HG02852 (cell line): ENCODE data around the gene GRAP2.
"Not testable (repeated sequence)": the region's sequence is repeated elsewhere in the genome, so short reads cannot be mapped to it uniquely, and the experiment has no call there.

ENCODE experiments used
- ATAC-seq: cut with Tn5 transposase; IDR thresholded peaks from one replicate; pipeline ENCODE4 v1.9.1; 2021; ENCODE audit warnings: mild to moderate bottlenecking, moderate library complexity; ENCODE audit not compliant: unreplicated experiment

GRAP2 gene

DNA sequence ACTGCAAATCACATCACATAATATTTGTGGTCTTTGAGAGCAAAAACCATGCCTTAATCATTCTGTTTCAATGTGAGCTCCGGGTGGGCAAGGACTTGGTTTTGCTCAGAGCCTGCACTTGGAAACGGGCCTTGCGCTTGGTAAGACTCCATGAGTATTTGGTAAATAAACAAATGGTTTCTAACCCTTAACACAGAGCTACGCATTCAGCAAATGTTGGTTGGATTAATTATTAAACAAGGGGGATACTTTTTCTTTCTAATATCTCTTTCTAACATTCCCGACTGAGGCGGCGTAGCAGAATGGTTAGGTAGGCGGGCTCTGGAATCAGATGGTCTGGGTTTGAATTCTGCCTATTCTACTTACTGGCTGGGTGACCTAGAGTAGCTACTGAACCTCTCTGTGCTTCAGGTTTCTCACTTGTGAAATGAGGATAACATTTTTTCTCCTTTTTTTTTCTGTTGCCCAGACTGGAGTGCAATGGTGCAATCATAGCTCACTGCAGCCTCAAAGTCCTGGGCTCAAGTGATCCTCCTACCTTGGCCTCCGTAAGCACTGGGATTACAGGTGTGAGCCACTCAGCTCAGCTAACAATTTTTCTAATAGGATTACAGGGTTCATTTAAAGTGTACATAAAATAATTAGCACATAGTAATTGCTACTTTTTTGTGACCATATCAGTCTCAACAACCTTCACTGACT lies 90.4 kb downstream of the GRAP2 start:
- no peak for ATAC-seq

DNA sequence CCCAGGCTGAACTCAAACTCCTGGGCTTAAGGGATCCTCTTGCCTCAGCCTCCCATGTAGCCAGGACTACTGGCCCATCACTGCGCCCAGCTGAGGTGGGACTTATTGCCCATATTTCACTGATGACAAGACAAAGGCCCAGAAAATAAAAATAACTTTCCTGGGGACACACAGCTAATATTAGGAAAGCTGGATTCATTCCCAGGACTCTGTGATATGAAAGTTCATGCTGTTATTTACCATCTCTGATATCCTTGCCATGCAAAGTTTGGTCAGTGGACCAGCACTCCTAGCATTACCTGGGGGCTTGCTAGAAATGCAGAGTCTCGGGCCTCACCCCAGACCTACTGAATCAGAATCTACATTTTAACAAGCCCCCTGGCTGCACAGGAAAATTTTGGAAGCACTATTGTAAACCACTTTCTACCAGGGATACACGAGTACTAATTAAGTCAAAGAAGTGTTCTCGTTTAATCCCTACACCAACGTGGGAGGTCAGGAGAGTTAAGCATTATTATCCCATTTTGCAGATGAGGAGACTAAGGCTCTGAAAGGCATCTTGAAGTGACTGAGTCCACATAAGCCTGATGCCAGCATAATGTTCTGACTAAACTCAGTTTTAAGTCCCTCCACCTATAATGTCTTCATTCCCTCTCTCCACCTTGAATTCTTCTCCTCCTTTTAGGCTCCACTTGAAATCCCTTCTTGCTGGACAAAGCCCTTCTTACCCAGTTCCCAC lies 91.4 kb downstream of the GRAP2 start:
- ATAC-seq: no peak

DNA sequence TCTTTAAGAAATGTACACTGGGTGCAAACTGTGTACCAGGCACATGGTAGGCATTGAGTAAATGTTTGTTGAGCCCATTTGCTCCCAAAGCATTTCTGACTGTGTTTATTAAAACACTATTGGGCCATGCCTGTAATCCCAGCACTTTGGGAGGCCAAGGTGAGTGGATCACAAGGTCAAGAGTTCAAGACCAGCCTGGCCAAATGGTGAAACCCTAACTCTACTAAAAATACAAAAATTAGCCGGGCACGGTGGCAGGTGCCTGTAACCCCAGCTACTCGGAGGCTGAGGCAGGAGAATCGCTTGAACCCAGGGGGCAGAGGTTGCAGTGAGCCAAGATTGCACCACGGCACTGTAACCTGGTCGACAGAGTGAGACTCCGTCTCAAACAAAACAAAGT lies 92.0 kb downstream of the GRAP2 start:
- not testable (repeated sequence) for ATAC-seq

DNA sequence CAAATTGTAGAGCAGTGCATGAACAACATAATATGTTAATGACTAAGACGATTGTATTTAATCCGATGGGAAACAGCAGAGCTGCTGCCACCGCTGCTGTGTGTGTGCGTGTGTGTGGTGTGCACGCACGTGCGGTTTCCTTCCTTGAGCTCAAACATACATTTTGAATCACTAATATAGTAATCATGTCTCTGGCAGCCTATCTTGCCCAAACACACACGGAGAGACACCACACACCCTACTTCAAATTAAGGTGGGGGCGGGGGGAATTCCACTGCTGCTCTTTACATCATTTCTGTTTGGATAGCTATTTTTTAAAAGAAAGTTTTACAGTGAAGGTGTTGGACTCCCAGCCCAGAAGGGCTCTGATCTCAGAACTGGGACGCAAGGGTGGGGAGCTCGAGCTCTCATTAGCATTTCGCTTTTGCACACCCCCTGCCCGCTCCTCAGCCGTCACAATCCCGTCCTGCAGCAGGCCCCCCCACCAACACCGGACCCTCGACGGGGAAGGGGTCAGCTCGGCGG lies 93.2 kb downstream of the GRAP2 start:
- ATAC-seq: no peak

DNA sequence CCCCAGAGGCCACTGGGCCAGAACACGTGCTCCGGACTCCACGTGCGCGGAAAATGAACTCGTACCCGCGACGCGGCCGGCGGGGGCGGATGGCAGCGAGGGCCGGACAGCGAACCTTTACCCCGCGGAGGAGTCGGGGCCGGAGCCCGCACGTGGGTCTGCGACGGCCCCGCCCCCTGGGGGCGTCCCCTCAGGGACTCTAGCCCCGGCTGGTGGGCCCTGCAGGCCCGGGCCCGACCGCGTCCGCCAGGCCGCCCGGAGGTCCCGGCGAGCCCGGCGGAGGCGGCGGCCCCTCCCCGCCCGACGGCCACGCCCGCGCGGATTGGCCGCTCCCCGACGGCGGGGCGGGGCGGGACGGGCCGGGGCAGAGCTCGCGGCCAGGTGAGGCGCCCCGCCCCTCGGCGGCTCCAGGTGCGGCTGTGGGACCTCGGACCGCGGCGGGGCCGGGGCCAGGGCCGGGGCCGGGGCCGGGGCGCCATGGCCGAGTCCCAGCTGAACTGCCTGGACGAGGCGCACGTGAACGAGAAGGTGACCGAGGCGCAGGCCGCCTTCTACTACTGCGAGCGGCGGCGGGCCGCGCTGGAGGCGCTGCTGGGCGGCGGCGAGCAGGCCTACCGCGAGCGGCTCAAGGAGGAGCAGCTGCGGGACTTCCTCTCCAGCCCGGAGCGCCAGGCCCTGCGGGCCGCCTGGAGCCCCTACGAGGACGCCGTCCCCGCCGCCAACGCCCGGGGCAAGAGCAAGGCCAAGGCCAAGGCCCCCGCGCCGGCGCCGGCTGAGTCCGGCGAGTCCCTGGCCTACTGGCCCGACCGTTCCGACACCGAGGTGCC lies 93.9 kb downstream of the GRAP2 start, which contains the start of gene FAM83F:
TSS of gene FAM83F (plus strand) at position 389 of the 827 bp plus-strand sequence. CDS start at position 478, 89 bp downstream.
- ATAC-seq: no peak

DNA sequence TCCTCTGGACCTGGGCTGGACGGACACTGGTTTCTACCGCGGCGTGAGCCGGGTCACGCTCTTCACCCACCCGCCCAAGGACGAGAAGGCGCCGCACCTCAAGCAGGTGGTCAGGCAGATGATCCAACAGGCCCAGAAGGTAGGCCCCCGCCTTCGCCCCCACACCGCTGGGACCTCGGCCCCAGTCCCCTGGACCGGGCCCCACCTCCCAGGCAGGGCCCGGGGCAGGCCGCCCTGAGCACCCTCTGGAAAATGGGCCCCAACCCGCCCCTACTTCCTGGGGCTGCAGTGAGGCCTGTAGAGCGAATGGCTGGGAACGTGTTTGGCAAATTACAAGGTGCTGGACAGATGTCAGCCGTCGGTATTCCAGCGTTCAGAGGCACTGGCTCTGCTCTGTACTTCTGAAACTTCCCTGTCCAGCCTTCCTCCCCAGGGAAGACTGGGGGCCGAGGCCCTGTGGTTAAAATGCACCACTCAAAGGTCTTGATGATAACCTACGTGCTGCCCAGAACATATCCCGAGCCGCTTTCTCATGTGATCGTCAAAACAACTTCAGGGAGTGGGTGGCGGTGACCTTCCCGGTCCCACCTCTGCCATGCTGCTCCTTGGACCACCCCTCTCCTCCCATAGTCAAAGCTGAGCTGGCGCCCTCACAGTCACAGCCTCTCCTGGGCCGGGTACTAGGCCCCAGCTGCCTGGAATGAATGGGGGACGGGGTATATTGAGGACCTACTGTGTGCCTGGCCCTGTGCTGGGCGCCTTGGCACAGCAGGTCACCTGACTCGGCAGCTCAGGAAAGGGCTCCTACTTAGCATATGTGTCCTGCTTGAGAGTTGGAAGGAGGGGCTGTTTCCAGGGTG lies 94.7 kb downstream of the GRAP2 start:
- ATAC-seq: no peak

DNA sequence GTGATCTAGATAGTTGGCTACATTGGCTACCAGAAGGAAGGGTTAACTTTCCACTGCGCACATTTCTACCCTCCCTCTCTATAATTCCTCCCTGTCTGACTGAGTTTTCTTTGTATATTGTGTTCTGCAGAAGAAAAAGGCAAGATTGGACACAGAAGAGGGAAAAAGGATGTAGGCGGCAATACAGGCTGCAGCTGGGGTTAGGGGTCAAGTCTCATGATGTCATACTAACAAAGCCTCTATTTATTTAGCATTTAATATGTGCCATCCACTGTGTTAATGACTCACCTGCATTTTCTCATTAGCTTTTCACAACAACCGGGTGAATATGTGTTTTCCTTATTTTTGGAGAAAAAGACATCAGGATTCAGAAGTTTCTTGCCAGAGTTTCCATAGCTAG lies 95.8 kb downstream of the GRAP2 start:
- no peak for ATAC-seq

DNA sequence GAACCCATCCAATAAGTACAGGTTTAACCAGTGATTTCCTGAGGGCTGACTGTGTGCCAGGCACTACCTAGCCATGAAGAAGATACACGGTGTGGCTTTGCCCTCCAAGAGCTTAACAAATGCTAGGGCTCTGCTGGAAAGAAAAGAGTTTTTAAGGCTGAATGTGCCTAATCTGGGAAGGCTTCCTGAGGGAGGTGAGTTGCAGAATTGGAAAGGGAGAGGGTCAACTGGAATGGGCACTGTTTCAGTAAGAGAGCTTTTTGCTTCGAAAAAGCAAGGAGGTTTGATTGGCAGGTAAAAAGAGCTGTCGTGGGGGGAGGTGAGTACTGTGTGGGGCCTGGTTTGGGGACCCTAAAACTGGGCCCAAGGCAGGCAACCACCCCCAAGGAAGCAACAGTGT lies 96.5 kb downstream of the GRAP2 start:
- no peak for ATAC-seq

DNA sequence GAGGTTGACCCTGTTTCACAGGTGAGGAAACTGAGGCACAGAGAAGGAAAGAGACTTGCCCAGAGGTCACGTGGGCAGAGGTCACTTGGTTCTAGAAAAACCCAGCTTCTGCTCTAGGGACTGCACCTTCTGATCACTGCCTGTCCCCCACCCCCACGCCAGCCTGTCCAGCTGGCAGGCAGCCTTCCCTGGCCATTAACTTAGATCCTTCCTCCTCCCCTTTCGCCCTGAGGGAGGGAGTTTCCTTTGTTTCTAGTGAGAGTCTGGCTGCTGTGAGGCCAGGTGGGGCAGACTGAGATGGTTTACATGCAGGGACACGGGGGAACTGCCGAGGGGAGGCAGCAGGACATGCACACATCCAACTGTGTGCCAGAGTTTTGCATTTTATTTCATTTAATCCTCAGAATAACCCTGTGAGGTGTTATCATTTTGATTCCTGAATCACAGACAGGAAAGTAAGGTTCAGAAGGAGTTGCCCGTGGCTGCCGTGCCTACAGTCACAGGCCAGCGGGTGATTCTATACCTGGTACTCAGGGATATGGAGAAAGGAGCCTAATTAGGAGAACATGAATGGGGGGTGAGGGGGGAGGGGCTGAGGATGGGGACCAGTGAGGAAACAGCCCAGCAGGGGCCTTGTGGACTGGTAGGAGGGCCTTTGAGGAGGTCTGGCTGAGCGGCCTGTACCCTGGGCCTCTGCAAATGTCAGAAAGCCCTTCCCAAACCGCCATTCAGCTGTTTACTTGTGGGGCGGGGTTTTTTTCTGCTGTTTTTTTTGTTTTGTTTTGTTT lies 97.2 kb downstream of the GRAP2 start:
- ATAC-seq: no peak

DNA sequence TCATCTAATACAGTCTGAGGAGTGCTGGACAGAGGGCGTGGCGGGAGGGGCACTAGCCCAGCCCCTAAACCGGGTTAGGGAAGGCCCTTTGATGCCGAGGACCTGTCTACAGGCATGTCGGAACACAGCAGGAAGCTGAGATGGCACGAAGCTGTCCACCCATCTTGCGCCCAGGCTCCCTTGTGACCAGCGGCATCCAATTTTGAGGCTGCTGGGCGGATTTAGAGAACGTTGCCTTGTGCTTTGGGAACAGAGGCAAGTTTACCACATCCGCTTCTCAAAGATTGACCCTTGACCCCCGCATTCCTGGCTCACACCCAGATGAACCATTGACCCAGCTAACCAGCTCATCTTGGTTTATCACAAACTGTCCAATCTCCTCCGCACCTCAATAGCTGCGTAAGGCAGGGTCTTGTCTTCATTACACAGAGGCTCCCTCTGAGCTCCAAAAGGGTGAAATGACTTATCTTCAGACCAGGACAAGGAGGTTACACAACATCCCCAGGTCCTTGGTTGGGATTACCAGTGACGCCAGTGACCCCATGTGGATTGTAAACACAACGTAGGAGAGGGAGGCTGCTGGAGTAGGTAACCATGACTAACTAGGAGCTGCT lies 98.4 kb downstream of the GRAP2 start:
- no peak for ATAC-seq

DNA sequence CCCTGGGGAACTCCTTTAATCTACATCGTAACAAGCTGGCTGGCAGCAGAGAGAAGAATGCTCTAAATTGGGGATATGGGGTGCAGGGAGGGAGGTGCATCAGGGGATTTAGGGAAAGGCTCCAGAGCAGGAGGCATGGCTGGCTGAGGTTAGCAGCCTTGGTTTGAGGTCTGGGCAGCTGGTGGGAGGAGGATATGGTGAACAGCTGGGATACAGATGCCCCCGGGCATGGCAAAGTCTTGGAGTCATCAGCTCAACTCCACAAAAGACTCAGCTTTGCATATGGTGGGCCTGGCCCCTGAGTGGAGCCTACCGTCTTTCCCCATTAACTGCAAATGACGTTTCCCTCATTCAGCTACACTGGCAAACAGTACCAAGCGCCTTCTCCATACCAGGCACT lies 99.3 kb downstream of the GRAP2 start:
- ATAC-seq: no peak

DNA sequence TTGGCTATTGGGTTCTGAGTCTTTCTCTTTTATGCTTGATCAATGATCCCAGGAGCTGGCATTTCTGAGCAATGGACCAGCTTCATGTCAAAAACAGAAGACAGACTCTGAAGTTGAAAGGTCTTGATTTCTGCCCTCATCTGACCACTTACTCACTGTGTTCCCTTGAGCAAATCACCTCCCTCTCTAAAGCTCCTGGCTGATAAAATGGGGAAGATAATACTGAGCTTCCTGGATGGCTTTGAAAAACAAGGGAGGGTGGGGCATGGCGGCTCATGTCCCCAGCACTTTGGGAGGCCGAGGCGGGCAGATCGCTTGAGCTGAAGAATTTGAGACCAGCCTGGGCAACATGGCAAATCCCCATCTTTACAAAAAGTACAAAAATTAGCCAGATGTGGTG lies 100.2 kb downstream of the GRAP2 start:
- no peak for ATAC-seq

DNA sequence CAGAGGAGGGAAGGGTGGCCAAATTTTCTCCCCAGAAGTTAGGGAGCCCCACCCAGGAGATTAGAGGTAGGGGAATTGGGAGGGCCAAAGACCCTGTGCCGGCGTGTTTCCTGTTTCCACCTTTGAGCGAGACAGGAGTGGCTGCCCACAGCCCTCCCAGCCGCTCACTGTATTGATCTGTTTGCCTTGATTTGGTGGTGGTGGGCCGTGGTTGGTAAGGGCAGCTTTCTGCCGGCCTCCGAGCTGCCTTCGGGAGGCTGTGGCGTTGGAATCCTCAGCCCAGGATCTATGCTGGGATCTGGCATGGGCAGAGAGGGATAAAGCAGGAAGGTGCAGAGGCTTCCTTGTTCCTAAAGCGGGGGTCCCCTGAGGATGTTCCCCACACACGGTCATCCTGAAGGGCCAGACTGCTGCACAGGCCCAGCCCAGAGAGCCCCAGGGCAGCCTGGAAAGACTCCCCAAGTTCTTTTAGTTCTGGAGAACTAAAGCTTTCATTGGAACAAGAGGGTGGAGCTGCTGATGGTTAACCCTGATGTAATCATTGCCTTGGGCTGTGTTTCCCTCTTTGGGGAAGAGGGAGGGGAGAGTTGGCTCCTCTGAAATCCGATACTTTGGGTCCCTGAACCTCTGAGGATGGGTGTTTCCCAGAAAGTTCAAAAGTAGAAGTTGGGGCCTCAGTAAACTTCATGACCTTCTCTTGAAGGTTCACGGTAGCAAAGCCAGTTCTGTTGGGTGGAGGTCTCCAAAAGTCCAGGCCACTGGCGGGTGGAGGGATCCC lies 101.1 kb downstream of the GRAP2 start:
- no peak for ATAC-seq

DNA sequence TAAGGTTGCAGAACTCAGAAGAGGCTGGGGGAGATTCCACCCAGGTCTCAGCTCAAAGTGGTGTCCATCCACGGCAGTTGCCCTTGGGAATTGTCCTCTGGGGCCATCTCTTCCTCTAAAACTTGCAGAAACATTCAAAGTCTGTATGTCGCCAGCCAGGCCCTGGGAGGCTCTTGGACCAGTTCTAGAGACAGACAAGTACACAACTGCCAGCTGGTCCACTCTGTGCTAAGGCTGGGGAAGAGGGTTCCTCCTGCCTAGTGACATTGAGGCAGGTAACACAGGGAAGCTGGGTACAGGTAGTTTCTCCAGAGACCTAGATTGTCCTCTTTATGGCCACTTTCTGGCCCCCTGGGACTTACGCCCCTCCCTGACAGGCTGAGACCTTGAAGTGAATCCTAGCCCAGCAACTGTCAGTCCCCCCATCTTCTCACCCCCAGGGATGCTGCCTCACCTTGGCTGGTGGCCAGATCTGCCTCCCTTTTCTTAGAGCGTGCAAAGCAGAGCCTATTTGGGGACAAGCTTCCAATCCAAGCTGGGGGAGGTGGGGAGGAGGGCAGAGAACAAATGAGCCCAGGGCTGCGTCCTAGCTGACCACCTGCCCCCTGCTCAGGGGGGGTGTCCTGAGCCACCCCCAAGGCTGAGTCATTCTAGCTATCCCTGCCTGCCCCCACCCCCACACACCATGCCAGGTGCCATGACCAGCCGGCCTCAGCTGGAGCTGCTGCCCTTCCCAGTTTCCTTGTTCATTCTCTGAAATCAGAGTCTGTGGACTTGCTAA lies 102.2 kb downstream of the GRAP2 start:
- ATAC-seq: no peak

DNA sequence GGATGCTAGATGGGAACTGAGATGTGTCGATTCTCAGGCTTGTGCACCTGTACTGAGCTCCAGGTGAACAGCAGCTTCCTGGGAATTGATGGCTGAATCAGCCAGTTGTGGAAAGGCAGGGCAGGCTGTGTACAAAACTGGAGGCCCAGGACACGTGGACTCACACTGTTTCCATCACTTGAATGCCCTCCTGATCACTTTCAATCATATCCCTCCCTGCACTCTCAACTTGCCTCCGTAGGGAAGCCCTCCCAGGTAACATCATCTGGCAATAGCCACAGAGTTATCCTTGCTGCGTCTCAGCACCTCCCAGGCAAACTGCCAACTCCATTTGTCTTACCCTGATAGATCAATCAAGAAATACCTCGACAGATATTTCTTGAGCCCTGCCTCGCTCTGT lies 104.0 kb downstream of the GRAP2 start:
- ATAC-seq: no peak

DNA sequence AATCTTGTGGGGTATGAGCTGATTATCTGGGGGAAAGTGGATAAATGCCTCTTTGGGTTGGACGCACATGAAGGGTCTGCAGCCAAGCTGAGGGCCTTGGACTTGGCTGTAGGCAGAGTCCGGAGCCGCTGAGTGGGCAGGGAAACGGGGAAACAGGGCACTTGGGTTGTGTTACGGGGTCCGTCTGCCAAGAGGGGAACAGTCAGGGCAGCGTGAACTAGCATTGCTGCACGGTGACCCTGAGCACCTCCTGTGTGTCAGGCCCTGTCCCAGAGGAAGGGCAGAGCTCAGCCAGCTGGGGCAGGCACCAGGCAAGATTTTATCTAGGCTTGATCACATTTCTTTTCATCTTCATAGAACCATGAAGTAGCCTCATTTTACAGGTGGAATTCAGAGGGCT lies 105.8 kb downstream of the GRAP2 start:
- no peak for ATAC-seq

DNA sequence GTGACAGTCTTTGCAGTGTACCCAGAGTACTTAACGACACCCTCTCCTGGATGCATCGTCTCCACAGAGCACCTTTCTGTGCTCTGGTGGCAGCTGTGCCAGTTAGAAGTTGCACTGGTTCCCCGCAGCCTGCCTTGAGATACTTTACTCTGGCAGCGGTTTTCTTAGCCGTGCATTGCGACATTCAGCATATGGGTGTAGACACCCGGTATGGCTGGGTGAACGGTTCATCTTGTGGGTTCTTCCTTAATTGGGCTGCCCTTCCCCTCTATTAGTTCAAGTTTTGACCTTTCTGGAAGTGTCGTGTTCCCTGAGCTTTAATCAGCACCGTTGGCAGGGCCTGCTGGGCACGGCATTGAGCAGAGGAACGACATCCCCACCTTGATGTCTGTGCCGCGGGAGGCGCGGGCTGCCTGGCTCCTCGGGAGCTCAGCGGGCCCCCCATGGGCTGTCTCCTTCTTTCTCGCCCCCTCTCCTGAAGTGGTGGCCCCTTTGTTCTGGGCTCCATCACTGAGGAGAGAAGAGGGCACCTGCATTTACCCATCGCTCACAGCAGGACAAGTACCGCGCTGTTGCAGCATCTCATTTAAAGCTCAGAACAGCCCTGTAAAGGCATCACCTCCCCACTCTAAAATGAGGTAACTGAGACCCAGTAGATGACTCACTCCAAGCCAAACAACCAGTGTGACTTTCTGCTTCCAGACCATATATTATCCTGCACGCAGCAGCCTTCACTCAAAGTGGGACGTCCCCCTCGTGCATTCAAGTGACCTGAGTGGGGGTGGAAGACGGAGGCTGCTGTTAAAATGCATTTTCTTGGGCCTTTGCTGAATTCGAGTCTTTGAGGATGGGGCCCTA lies 107.2 kb downstream of the GRAP2 start:
- ATAC-seq: no peak
